Measurements from ENCODE around the gene P4HB. TPM values are rescaled to one million over a fixed set of nuclear protein-coding genes. Genes with fewer than 3 reads are reported as not detected.

Gene P4HB
- total and polyA plus RNA-seq, 2 of the 4 experiments (the other 2 are of a cell fraction): 599 to 932 TPM

DNA sequence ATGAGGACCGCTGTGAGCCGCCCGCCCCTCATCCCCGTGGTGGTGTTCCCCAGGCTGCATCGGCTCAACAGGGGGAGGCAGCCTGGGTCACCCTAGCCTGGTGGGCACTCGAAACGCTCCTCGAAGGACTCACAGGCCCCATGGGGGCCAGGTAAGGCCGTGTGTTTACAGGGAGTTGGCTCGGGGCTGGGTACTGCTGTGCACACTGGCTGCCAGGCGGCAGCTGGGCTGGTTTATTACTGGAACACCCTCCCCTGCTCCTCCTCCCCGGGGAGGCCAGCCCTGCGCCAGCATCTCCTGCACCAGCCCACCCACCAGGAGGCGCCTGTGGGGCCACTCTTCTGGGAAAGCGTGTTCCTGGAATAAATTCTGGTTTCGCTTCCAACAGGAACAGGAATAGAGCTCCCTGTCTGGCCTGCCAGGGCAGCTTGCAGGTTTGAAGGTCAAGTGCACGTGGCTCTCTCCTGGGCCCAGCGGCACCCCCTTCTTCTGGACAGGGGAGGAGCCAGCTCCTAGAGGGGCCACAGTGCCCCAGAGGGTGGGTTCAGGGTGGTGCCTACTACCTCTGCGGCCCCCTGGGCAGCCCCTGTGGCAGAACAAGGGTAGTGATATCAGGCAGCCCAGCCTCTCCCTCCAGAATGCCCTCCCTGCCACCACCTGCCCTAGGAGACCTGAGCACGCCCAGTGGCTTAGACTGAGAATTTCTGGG, 38.6 kb downstream of the P4HB start:
- H3K27me3 ChIP-seq (ENCODE audit: control insufficient read depth, insufficient read depth, low read length): 0 out of 2 replicates have a peak, but pooled peaks cover 2% of the 10 kb centered on the region
- H2BK20ac ChIP-seq (ENCODE audit: low read depth, low read length): no peak overlapping the region
- ATAC-seq (ENCODE audit: low read depth): peak; percentile 62
- H3K4ac ChIP-seq (ENCODE audit: low read depth, low read length): no peak overlapping the region
- H3K4me2 ChIP-seq (ENCODE audit: low read depth, low read length): no peak overlapping the region
- H4K8ac ChIP-seq (ENCODE audit: low read depth in 2 of 2, low read length in 2 of 2): no peak overlapping the region
- H3K18ac ChIP-seq (ENCODE audit: low read depth, low read length): no peak overlapping the region
- no peak overlapping the region for H4K91ac ChIP-seq (ENCODE audit: insufficient read depth, low read depth, low read length)
- H3K9me3 ChIP-seq (ENCODE audit: control insufficient read depth, insufficient read depth, low read length): no peaks in the 10 kb centered on the region
- CTCF ChIA-PET: interaction anchor here (0.6 kb wide), 1 partner anchor 34 kb away, joined by 3 read pairs; no protein-coding TSS in a partner anchor
- H3K56ac ChIP-seq (ENCODE audit: extremely low read depth, insufficient read depth, low read length): no peak overlapping the region
- intact Hi-C loops (cut with micrococcal nuclease): no loop called here
- TF ChIP-seq, protein P1, sequence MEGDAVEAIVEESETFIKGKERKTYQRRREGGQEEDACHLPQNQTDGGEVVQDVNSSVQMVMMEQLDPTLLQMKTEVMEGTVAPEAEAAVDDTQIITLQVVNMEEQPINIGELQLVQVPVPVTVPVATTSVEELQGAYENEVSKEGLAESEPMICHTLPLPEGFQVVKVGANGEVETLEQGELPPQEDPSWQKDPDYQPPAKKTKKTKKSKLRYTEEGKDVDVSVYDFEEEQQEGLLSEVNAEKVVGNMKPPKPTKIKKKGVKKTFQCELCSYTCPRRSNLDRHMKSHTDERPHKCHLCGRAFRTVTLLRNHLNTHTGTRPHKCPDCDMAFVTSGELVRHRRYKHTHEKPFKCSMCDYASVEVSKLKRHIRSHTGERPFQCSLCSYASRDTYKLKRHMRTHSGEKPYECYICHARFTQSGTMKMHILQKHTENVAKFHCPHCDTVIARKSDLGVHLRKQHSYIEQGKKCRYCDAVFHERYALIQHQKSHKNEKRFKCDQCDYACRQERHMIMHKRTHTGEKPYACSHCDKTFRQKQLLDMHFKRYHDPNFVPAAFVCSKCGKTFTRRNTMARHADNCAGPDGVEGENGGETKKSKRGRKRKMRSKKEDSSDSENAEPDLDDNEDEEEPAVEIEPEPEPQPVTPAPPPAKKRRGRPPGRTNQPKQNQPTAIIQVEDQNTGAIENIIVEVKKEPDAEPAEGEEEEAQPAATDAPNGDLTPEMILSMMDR (conservative IDR thresholded peaks at IDR 0.05; ENCODE audit: low read depth, low read length): peak; percentile 52
- peak; percentile 67 for TF ChIP-seq MAZ (IDR thresholded peaks at IDR 0.05; ENCODE audit: borderline replicate concordance, low read depth, low read length)
- TF ChIP-seq FOS (IDR thresholded peaks at IDR 0.05; ENCODE audit: low read depth, low read length): no peak
- peak; percentile 31; the same call in 1 of the 2 replicates for TF ChIP-seq SMC3 (IDR thresholded peaks at IDR 0.05; ENCODE audit: low read depth, low read length)
- 0 out of 2 replicates have a peak, but pooled peaks have one; percentile 19 for TF ChIP-seq RAD21 (IDR thresholded peaks at IDR 0.05; ENCODE audit: low read length)
- H3K4me1 ChIP-seq (ENCODE audit: control insufficient read depth, insufficient read depth, low read length): peaks cover 4% of the 10 kb centered on the region; the same call in 1 of the 2 replicates
- no peak overlapping the region for H2BK120ac ChIP-seq (ENCODE audit: low read depth, low read length)
- no peak overlapping the region for H3K14ac ChIP-seq (replicated peaks; ENCODE audit: low read depth, low read length)
- whole genome bisulfite sequencing, 2 experiments (ENCODE audit: extremely low coverage in 2 of 2, insufficient read length in 1 of 2): 77% methylated on average over 6 of the region's 20 CpGs; no CpG with 5 or more reads in 1 of the 2 experiments
- in situ Hi-C loops (cut with MboI; ENCODE audit: low sequenced_read_pairs): no loop called here
- no peak overlapping the region for H3K9ac ChIP-seq (ENCODE audit: low read depth, low read length)
- no TSS peak for BruUV-seq (replicated peaks)
- H4K20me1 ChIP-seq (ENCODE audit: insufficient read depth, low read length): peaks cover 31% of the 10 kb centered on the region
- no peak overlapping the region for H4K5ac ChIP-seq (ENCODE audit: low read depth, low read length)
- no peak overlapping the region for H2BK5ac ChIP-seq (ENCODE audit: low read depth, low read length, poor library complexity, severe bottlenecking)
- dilution Hi-C loops (cut with HindIII; ENCODE audit: low sequenced_read_pairs, unreplicated experiment): no loop called here
- H3K36me3 ChIP-seq (ENCODE audit: control insufficient read depth, insufficient read depth, low read length): peaks cover 14% of the 10 kb centered on the region
- no peak overlapping the region for H2AFZ ChIP-seq (replicated peaks; ENCODE audit: low read length, poor library complexity)
- peaks cover 11% of the 10 kb centered on the region for H3K9me1 ChIP-seq (ENCODE audit: insufficient read depth, low read length)
- H3K4me3 ChIP-seq (ENCODE audit: insufficient read depth, low read depth, low read length): no peak overlapping the region
- H3K79me1 ChIP-seq (ENCODE audit: low read depth in 1 of 2, low read length in 2 of 2): peaks cover 4 to 18% of the 10 kb centered on the region in 2 experiments; a peak in 3 of 4 replicates
- peak overlapping the region; percentile 39 for H2AK9ac ChIP-seq (replicated peaks; ENCODE audit: low read depth, low read length, poor library complexity)
- POLR2A ChIA-PET (ENCODE audit: unreplicated experiment): interaction anchor here (0.6 kb wide), 1 partner anchor 285 kb away, joined by 10 read pairs; no protein-coding TSS in a partner anchor
- peak; percentile 29 for DNase-seq
- H3K23ac ChIP-seq (ENCODE audit: low read depth, low read length): no peak overlapping the region
- H2AK5ac ChIP-seq (ENCODE audit: low read depth, low read length): no peak overlapping the region
- no peak overlapping the region for H2BK15ac ChIP-seq (ENCODE audit: low read depth, low read length)
- H3K27ac ChIP-seq (ENCODE audit: insufficient read depth, low read length): no peak overlapping the region
